K562 (cell line): ENCODE measurements around the gene BRCA1. TPM values are rescaled to one million over a fixed set of nuclear protein-coding genes. Genes with fewer than 3 reads are reported as not detected.

ENCODE experiments used
- CCNT2 ChIP-seq: IDR thresholded peaks from 2 replicates; pipeline ENCODE4 v1.6.1; 2011; ENCODE audit warnings: borderline replicate concordance, low read depth, mild to moderate bottlenecking, moderate library complexity, mixed read lengths, low read length; ENCODE audit not compliant: insufficient read length; ENCODE audit errors: extremely low read depth
- CXXC5 ChIP-seq: fragments of 250-450 bp; sonication (Bioruptor Pico); IDR thresholded peaks from 2 replicates; pipeline ENCODE4 v1.8.0; 2022; ENCODE audit warnings: inconsistent platforms, mild to moderate bottlenecking, moderate library complexity
- MCM5 ChIP-seq: fragments of 450-650 bp; IDR thresholded peaks from 2 replicates; pipeline ENCODE4 v1.6.1; 2016; ENCODE audit warnings: low read depth
- MGA ChIP-seq: fragments of 450-650 bp; IDR thresholded peaks from 2 replicates; pipeline ENCODE4 v1.6.1; 2016; ENCODE audit warnings: mild to moderate bottlenecking, moderate library complexity
- NCOA1 ChIP-seq: fragments of 450-650 bp; IDR thresholded peaks from 2 replicates; pipeline ENCODE4 v1.6.1; 2016; ENCODE audit warnings: low read depth
- POLR2H ChIP-seq: IDR thresholded peaks from 2 replicates; pipeline ENCODE4 v1.6.1; 2016; ENCODE audit warnings: missing genetic modification characterization, low read depth, mild to moderate bottlenecking, control low read depth, missing compliant biosample characterization, moderate library complexity
- SAP30 ChIP-seq: fragments of 200-600 bp; sonication (generic); IDR thresholded peaks from 2 replicates; pipeline ENCODE4 v1.6.1; 2012; ENCODE audit warnings: borderline replicate concordance, low read depth, mild to moderate bottlenecking, moderate library complexity, low read length, control low read depth, inconsistent platforms; ENCODE audit not compliant: insufficient read depth, poor library complexity, severe bottlenecking
- SNAPC5 ChIP-seq: fragments of 250-450 bp; sonication (Bioruptor Pico); IDR thresholded peaks from 2 replicates; pipeline ENCODE4 v1.8.0; 2021; ENCODE audit warnings: moderate library complexity, mild to moderate bottlenecking, inconsistent platforms
- SREBF2 ChIP-seq: sonication (generic); formaldehyde crosslinking; IDR thresholded peaks from 2 replicates; pipeline ENCODE4 v1.4.0; 2020; ENCODE audit warnings: mild to moderate bottlenecking, missing genetic modification reagents
- TARDBP ChIP-seq: fragments of 450-650 bp; IDR thresholded peaks from 2 replicates; pipeline ENCODE4 v1.6.1; 2016
- ZBTB7A ChIP-seq: IDR thresholded peaks from 2 replicates; pipeline ENCODE4 v1.6.1; 2011; ENCODE audit warnings: low read depth, mild to moderate bottlenecking, low read length, moderate library complexity, borderline replicate concordance; ENCODE audit not compliant: control insufficient read depth
- ZHX1 ChIP-seq: fragments of 150-350 bp; conservative IDR thresholded peaks from 2 replicates; pipeline ENCODE4 v1.6.1; 2014; ENCODE audit warnings: low read length
- ZNF764 ChIP-seq: fragments of 250-450 bp; sonication (Bioruptor Pico); IDR thresholded peaks from 2 replicates; pipeline ENCODE4 v1.4.0; 2020; ENCODE audit warnings: low read depth, mild to moderate bottlenecking, moderate library complexity
- polyA plus RNA-seq, 8 experiments: library from polyadenylated mRNA; depleted of rRNA in 4 of 8; stranded (reverse) in 5 of 8; unstranded in 3 of 8; fragments of >200 nt; fragmentation: Nextera tagmentation in 2 of 8; fragmentation: Illumina TruSeq in 1 of 8; extraction: Ambion mirVana in 2 of 8; extraction: Trizol in 1 of 8; gene quantifications; 2 replicates each; pipeline versions ENCODE4 v1.2.1 to v1.2.3, GENCODE V29; 2011 to 2014; ENCODE audit warnings: inconsistent platforms in 1 of 8, missing spikeins in 1 of 8
- total RNA-seq, 7 experiments: library from RNA; depleted of rRNA in 6 of 7; stranded (reverse); fragments of >200 nt in 6 of 7; fragmentation: Illumina TruSeq in 2 of 7; extraction: Trizol in 2 of 7; gene quantifications; 2 replicates each; pipeline versions ENCODE4 v1.2.1 to v1.2.3, GENCODE V29; 2011 to 2021; ENCODE audit warnings: low replicate concordance in 1 of 7

BRCA1 gene
- total and polyA plus RNA-seq, 9 of the 15 experiments (the other 6 are each of a cell fraction or from before 2014, with no cell fraction given), result 25.9 to 95.3 (median 62.3) TPM

DNA sequence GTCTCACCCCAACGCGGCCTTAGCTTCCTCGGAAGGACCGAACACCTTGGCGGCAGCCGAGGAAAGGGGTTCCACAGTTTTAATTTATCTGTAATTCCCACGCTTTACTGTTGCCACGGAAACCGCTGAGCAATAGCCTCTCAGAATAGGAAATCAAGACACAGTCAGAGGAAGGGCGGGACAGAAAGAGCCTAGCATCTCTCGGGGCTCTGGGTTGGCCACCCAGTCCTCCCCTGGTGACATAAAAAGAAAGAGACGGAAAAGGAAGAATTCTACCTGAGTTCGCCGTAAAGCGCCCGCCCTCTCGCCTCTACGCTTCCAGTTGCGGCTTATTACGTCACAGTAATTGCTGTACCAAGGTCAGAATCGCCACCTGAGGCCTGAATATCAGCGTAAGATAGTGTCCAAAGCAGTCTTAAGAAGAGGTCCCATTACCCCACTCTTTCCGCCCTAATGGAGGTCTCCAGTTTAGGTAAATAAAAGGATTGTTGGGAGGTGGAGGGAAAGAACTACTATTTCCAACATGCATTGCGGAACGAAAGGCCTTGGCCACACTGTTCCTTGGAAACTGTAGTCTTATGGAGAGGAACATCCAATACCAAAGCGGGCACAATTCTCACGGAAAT lies 45.1 kb upstream of the BRCA1 start (continued):
- TF ChIP-seq ZHX1 (no peak), SNAPC5 (CRISPR knock-in tag) (no peak), NCOA1 (peak; percentile 57), ZNF764 (CRISPR knock-in tag) (no peak), CCNT2 (no peak), MCM5 (no peak), MGA (no peak), SREBF2 (CRISPR knock-in tag) (0 out of 2 replicates have a peak, but pooled peaks have one; percentile 43), ZBTB7A (no peak), CXXC5 (CRISPR knock-in tag) (peak; percentile 67), POLR2H (tag) (no peak; the same call in 1 of the 2 replicates), SAP30 (peak; percentile 91), TARDBP (0 out of 2 replicates have a peak, but pooled peaks have one; percentile 13)
